CD4-positive, alpha-beta T cell treated with Interleukin-2 at 100 ng/mL for 4 hours (primary cell): Measurements from ENCODE around the gene ACVR2B.

Source experiments
- DNase-seq: peaks from one replicate; pipeline ENCODE4 v3.0.0-alpha.2; 2020; ENCODE audit warnings: low spot score

The ACVR2B gene

GRCh38 chr3:38533285-38533976 lies 79.7 kb downstream of the ACVR2B start:
- DNase-seq: no peak

DNA sequence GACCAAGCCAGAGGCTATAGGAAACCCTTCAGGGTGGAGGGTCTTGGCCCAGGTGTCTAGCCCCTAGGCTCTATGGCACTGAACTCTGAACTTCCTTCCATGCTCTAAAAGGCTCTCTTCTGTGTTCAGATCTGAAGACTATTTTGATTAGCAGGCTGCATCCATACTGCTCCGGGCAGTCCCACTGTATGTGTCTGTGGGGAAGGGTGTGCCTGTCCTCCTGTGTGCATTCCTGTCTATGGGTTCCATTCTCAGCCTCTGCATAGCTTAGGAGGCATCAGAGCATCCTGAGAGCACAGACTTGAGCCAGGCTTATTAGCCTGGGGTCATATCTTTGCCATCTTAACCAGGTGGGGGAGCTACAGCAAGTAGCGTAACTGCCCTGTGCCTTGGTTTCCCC lies 80.5 kb downstream of the ACVR2B start:
- DNase-seq: no peak

GRCh38 chr3:38534604-38535003 lies 80.9 kb downstream of the ACVR2B start:
- no peak for DNase-seq

GRCh38 chr3:38536671-38537070 lies 83.0 kb downstream of the ACVR2B start:
- DNase-seq: no peak

- DNase-seq: no peak
Observed at GRCh38 chr3:38538773-38539353, 85.2 kb downstream of the ACVR2B start.

GRCh38 chr3:38541806-38542205 lies 88.1 kb downstream of the ACVR2B start:
- no peak for DNase-seq
